Measurements from ENCODE around the gene HES3.

DNA sequence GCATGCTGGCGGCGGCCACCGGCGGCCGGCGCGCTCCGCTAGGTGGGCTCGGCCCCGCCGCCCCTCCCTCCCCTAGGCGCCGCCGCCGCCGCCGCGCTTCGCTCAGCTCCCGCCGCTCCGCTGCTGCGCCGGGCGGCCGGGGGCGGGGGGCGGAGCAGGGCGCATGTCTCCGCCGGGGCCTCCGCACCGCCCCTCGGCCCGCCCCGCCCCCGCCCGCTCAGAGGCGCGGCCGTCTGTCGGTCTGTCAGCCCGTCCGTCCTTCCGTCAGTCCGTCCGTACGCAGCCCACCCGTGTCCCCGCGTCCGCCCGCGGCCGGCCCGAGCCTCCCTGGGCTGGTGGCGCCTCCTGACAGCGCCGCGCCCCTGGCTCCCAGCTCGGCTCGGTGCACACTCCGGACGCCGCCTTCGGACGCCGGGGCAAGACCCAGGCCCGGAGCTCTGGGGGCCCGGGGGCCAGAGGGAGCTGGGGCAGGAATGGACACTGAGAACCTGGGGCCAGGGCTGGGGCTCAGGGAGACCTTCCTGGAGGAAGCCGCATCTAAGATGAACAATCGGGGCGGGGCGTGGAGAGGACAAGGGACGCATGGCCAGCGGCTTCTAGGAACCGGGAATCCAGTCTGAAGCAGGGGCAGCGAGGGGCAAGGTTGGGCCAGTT lies 17.1 kb downstream of the HES3 start, which contains the start of gene GPR153:
- TF ChIP-seq, protein P1, sequence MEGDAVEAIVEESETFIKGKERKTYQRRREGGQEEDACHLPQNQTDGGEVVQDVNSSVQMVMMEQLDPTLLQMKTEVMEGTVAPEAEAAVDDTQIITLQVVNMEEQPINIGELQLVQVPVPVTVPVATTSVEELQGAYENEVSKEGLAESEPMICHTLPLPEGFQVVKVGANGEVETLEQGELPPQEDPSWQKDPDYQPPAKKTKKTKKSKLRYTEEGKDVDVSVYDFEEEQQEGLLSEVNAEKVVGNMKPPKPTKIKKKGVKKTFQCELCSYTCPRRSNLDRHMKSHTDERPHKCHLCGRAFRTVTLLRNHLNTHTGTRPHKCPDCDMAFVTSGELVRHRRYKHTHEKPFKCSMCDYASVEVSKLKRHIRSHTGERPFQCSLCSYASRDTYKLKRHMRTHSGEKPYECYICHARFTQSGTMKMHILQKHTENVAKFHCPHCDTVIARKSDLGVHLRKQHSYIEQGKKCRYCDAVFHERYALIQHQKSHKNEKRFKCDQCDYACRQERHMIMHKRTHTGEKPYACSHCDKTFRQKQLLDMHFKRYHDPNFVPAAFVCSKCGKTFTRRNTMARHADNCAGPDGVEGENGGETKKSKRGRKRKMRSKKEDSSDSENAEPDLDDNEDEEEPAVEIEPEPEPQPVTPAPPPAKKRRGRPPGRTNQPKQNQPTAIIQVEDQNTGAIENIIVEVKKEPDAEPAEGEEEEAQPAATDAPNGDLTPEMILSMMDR (IDR thresholded peaks at IDR 0.05), result no peak
- TF ChIP-seq POLR2A (IDR thresholded peaks at IDR 0.05), result peak; percentile 3 to 50

Measured in Peyer's patch (tissue), 4 donors.